Stimulated activated naive CD4-positive, alpha-beta T cell (primary cell): Measurements from ENCODE around the gene GALNT18.

Experiments
- DNase-seq, 6 experiments: peaks; one replicate each; lab custom pipeline; 2025; lab: John Stamatoyannopoulos, UW

Gene GALNT18

DNA sequence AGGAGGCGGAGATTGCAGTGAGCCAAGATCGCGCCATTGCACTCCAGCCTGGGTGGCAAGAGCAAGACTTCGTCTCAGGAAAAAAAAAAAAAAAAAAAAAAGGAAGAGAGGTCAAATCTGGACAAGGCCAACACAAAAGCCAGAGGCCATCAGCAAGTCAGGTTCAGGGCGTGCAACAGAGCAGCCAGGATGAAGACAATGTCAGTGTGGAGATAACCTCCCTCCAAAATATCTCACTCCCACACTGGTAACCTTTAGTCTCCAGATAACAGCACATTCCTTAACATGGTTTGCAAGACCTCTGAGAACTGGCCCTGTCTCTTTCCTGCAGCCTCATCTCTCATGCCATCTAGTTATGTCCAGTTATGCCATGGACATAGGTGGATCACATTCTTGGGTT, 273.5 kb downstream of the GALNT18 start:
- DNase-seq = no peak

DNA sequence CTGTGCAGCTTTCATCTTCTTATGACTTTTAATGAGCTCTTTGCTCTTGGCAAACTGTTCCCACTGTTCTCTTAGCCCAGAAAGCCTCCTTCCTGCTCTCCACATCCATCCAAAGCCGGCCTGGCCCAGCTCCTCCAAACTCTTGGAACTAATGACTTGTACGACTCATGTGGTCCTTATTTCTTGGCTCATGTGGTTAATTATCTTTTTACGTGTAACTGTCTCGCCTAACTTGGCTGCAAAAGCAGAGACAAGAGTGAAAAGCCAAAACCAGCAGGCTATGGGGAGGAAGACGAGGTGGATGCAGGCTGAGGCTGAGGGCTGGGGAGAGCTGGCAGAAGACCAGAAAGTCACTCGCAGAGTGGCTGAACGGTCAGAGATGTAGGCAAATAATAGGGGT, 274.2 kb downstream of the GALNT18 start:
- DNase-seq = no peak

DNA sequence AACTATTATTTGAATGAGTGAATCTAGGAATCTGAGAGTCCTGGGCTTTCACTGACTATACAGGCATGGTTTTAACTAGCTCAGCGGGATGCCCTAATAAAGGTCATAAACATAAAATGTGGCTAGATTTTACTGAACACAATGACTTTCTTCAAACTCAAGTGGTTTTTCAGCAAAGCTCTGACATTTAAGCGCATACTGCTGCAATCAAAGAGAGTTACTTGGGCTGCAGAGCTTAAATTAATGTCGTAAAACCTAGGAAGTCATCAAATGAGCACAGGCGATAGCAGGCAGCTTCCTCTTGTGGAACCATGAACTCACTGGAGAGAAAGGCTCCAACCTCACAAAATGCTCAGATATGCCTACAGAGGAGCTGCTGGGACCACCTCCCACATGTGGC, 275.5 kb downstream of the GALNT18 start:
- no peak for DNase-seq

DNA sequence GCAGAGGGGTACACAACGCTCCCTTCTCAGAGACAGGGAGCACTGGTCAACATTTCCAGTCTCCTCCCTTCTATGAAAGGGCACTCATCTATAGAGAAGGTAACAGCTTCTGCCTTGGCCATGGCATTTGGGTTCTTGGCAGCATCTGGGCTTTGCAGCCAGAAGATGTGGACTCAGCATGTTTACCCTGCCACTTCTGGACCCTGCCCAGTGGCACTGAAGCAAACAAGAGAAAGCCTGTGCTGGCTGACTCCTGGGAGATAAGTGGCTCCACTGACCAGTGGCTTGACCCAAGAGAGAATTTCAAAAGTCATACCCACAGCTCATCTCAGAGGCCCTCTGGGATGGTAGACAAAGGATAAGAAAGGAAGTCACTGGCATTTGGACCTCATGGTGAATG, 276.7 kb downstream of the GALNT18 start:
- DNase-seq = no peak

DNA sequence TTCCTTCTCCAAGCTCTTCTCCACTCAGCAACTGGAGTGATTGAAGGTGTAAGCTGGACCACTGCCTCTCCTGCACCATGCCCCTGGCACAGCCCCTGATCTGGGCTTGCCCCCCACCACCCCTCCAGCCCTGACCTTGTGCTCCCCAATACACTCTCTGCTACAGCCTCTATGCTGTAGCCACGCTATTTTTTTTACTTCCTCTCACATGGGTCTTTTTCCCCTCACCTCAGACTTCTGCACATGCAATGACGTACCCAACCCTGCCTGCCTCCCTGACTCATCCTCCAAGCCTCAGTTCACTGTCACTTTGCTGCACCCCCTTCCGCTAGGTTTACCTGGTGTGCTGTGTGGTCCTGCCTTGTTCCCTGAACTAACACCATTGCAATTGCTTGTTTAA, 277.8 kb downstream of the GALNT18 start:
- no peak for DNase-seq

DNA sequence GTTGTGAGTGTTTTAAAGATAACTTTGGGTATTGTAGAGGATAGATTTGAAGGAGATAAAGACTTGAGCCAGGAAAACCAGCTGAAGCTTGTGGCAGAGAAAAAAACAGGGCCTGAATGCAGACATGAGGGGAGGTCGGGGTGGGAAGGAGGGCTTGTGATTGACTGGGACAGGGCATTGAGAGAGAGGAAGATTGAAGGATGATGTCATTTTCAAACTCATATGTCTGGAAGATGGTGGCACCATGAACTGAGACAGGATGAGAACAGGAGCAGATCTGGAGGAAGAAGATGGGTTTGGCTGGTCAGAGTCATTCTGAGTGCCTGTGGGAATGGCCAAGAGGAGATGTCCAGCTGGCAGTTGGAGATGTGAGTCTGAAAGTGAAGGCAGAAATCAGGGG, 283.5 kb downstream of the GALNT18 start:
- no peak for DNase-seq

DNA sequence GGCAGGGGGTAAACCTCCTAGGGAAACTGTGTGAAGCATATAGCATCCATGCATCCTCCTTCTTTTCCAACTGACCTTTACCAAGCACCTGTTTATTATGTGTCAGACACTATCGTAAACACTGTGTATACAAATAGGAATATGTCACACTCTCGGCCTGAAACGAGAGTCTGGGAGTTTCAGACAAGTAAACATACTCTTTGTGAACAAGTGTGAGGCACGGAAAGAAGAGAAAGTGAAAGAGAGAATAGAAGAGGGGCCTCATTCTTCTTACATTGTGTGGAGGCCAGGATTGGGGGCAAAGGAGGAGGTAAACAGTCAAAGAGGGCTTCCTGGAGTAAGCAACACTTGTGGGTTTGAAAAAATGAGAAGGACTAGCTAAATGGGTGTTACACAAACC, 285.1 kb downstream of the GALNT18 start:
- DNase-seq = no peak

DNA sequence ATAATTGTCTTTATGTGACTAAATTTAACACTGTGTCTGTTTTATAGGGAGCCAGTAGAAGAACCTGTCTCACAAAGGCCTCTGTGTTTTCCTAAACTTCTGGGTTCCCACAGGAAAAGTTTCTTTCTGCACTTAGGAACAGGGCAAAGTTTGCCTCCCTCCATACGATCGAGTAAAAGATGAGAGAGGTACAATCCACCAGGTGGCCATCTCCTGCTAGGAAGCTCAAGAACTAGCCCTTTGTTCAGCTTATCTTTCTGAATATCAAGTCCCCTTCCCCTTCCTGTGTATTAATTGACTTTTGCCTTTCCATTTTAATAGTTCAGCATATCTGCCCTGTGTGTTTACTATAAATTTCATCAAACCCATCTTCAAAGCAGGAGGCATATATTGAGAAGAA, 286.8 kb downstream of the GALNT18 start:
- no peak for DNase-seq

DNA sequence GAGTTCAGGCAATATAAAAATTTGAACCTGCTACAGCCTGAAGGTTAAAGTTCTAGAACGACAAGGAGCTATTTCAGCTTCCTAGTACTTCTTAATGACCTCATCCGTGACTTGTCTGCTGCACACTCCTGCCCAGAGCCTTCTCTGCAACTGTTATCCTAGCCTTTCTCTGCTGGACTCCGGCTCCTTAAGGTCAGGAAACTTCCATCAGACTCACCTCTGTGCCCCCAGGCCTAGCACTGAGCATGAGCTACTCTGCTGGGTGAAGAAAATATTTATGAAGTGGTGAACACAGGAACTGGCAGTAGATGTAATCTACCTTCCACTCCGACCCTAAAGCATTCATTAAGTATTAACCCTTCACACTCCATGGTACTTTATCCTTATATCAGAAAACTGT, 287.2 kb downstream of the GALNT18 start:
- no peak for DNase-seq

DNA sequence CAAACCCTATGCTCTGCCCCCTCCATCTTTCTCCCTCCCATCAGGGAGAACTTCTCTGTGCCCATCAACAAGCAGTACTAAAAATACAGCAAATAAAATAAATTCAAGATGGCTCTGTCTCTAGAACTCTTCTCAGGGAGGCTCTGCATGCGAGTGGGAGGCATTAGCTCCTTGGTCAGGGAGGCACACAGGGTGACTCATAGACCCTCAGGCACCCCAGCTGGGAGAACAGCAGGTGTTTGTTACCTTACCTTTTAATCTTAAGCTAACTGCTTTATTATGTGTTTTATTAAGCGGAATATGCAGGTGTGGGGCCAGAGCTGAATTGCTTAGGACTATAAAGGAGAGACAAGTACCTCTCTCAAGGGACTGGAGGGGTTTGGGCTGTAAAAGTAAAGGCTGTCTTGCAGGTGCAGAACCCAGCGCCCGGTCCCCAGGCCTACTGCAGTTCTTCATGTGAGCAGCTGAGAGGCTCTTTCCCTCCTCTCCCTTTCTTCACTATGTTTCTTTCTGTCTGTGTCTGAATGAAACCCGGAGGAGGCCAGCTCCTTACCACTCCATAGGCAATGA, 289.6 kb downstream of the GALNT18 start:
- DNase-seq = no peak

DNA sequence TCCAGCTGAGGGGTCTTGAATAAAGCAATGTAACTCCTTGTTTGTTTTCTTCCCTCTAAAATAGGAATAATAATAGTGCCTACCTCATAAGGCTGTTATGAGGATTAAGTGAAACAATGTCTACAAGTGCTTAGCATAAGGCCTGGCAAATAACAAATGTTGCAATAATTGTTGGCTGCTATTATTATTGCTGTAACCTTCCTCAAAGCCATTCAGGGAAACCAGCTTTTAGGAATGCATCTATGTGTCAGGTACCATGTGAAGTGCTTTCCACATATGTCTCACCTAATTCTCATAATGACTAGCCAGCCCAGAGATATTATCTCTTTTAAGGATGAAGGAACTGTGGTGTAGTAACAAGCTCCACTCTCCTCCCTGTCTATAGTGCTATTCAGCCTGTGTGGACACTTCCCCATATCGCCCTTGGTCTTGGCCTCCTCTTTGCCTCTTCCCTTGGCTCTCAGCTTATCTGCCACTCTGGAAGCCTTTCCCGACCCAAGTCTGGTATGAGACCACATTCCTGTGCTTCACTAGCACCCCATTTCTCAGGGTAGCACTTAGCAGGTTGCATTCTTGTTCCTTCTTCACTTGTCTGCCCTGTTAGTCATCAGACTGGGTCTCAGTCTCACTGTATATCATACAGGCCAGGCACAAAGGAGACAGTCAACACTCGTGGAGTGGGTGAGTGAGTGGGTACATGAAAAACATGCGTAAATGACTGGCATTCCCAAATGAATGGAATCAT, 292.6 kb downstream of the GALNT18 start:
- DNase-seq = no peak

DNA sequence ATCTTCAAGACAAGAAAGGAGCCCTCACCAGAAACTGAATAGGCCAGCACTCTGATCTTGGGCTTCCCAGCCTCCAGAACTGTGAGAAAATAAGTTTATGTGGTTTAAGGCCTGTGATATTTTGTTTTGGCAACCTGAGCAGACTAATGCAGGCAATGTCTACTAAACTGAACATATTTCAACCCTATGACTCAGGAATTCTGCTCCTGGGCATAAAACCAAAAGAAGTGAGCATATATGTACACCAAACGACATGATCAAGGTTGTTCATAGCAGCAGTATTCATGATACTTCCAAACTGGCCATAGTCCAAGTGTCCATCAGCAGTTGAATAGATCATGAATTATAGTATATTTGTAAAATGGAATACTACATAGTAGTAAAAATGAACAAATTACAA, 297.7 kb downstream of the GALNT18 start:
- no peak for DNase-seq

DNA sequence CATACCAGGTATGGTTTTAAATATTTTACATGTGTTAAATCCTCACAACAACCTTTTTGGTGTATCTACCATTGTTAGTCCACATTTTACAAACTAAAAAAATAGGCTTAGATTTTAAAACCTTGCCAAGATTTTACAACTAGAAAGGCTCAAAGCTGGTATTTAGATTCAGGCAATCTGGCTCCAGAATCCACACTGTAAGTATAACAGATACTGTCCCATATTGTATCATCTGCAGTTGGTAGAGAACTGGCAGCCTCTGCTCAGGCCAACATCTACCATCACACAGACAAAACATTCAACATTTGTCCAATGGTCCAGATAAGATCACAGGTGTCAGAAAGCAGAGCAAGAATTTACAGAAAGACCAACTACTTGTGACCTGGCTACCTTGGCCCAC, 299.7 kb downstream of the GALNT18 start:
- no peak for DNase-seq

DNA sequence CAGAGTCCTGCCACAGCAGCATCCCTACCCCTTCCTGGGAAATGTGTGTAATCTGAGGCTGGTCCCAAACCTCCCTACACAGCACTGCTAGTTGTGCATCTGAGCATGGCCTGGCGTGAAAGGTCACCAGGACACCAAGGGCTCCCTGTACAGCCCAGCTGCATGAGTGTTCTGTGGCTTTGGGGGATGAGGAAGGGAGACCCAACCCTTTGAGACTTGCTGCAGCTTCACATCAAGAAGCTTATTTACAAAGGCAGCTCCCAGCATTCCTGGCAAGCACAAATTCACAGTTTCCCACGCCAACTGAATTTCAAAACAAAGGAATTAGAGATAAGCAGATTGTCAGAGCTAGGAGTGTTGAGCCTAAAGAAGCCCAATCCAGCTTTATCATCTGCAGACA, 301.0 kb downstream of the GALNT18 start:
- DNase-seq = no peak

DNA sequence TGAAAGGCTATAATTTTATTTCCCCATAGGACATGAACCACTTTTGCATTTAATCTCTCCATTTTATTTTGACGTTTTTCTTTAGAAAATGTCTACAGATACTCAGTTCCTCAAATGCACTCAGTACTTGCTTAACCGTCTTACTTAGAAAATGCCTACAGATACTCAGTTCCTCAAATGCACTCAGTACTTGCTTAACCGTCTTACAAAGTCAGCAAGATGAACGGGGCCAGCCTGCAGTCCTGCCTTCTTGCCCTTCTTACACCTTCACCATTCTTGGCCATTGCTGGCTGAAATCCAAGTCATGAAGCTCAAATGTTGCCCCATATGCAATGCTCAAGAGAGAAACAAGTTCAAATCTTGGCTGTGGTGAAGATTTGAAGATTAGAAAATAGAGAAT, 302.8 kb downstream of the GALNT18 start:
- no peak for DNase-seq

DNA sequence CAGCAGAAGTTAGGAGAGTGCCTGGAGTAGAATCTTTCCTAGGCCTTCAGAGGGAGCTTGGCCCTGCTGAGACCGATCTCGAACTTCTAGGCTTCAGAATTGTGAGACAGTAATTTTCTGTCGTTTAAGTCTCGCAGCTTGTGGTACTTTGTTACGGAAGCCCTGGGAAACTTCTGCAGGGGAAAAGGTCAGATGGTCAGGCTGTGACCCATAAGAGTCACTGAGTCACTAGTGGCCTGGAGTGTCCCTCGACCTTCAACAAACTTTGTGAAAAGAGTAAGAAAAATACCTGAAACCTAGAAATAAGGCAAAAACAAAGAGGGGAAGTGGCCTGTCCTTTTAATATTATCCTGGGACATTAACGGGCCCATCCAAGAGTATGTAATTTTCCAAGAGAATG, 303.3 kb downstream of the GALNT18 start:
- DNase-seq = no peak

DNA sequence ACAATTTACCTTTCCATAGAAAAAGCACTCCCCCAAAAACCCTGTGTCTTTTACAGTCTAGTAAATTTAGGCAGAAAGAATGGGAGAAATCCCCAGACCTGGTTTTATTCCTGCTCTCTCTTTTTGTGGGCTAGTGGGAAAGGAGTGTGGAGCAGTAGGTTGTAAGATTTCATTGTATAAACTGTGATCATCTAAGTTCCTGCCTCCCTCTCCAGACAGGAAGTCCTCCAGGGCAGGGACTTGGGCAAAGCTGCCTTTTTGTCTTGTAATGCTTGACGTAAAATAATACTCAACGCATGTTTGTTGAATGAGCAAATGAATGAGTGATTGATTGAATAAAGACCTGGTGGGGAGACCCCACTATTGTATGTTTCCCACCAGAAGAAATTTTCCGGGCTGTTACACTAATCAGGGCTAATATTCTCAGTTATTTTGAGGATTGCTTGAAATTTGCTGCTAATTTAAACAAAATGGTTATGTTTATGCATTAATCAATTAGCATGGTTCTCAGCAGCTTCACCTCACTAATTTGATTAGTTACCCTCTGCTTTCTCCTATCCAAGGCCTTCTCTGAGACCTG, 305.1 kb downstream of the GALNT18 start:
- DNase-seq = no peak

DNA sequence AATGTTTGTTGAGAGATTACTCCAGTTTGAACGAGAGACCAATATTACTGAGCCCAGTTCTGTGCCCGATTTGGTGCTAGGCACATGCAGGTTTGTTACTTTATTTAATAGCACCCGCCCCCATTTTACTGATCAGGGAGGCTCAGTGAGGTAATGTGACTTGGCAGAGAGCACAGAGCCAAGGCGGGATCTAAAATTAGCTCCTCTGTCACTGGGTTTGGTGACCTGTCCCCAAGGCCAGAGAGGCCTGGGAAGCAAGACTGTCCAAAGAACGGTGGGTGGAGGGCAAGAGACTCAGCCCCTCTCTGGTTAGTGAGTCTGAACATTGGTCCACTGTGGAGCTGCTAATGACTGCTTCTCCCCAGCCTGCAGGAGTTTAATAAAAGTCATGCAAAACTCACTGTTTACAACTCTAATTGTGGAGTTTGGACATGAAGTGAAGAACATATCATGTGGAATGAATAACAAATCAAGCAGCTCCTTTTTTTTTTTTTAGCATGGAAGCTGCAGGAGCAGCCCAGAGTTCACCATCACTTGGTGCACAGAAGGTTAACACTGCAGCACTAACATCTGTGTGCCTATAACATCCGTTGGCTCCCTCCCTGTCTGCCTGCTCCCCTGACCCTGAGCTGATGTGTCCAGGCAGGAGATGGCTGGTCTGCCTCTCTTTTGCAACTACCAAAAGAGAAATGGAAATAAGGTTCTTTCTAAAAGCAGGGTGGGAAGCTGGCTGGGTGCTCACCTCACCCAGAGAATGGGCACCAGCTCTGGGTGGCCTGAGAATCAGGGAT, 307.7 kb downstream of the GALNT18 start:
- DNase-seq = no peak

DNA sequence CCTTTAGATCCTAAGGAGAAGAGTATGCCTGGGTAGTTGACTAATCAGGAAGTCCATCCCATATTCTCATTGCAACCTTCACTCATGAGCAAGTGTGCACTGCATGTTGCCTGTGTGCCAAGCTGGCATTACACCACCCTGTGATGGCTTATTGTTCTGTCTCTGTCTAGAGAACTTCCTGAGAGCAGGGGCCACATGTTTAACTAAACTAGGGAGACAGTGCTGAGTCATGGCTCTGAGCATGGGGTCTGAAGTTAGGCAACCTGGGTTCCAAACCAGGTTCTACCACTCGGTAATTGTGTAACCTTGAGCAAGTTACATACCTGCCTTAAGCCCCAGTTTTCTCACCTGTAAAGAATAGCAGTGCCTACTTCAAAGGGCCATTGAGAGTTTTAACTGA, 308.4 kb downstream of the GALNT18 start:
- no peak for DNase-seq

DNA sequence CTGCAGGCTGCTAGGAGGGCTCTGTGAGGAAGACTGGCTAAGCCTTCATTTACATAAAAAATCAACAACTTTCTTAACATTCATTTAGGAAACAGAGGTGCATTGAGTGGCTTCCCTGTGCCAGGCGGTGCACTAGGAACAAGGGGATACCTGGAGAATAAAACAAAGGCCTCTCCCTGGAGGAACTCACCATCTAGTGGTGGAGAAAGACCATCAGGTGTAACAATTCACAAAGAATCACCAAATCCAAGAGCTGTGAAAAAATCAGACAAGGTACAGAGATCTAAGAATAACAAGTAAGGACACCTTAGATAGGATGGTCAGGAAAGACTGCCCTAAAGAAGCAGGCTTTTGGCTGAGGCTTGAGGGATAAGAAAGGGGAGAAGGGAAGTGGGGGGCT, 309.1 kb downstream of the GALNT18 start:
- no peak for DNase-seq

DNA sequence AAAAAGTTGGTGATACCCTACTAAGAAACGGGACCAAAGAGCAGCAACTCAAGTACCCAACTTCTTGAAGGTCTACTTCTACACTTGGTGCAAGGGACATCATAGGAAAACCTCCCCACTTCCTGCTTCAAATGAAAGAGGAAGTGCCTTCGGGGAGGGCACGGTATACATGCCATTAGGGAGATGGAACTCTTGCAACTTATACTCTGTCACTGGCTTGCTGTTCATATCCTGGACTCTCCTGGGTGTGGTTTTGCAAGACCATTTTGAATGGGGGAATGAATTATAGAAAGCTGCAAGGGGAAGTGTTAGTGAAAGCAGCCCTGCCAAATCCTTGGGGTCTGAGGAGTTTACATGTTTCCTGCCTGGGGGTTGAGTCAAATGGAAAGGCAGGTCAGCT, 310.6 kb downstream of the GALNT18 start:
- DNase-seq = no peak

DNA sequence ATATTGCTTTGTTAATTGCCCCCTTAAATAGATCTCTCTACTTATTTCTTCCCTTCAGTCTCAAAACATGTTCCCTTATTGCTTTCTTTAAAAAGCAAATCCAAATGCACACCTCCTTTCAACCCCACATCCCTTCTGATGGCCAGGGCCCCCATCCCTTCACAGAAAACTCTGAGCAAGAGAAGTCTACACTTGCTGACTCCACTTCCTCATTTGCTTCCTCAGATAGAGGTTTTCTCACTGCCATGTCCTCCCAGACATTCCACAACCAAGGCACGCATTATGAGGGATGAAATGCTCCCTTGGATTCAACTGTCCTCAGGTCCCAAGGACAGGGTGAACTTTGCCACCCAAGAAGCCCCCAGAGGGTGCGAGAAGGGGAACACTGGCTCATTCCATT, 311.9 kb downstream of the GALNT18 start:
- no peak for DNase-seq

DNA sequence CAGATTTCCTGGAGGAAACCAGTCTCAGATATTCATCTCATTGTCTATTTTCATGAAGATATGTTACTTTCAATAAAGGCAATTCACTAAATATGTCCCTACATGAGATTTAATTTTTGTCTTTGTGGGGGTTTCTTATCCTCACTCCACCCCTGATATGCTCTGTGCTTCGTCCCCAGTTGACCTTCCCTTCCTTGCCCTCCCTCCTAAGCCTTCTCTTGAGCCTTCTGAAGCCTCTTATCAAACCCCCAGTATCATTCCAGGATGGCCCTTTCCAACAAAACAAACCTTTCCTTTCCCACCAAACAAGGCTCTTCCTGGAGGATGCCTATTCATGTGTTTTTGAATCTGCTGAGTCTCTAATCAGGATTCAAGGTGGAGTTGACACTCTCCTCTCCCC, 313.6 kb downstream of the GALNT18 start:
- DNase-seq = no peak
